ENCODE results near the gene CFAP221.

Gene CFAP221

GRCh38 chr2:119545754-119546446, 1.7 kb downstream of the CFAP221 start:
- no peak for TF ChIP-seq CTCF (IDR thresholded peaks at IDR 0.05; ENCODE audit: insufficient read depth, low read depth, low read length, missing control alignments)
- DNase-seq (ENCODE audit: low read depth), result no peak
- no peak overlapping the region for H3K4me3 ChIP-seq (ENCODE audit: low read depth, low read length)

GRCh38 chr2:119546447-119546767, 2.2 kb downstream of the CFAP221 start:
- TF ChIP-seq CTCF (IDR thresholded peaks at IDR 0.05; ENCODE audit: insufficient read depth, low read depth, low read length, missing control alignments), result no peak
- H3K4me3 ChIP-seq (ENCODE audit: low read depth, low read length), result no peak overlapping the region
- no peak for DNase-seq (ENCODE audit: low read depth)

- no peak for TF ChIP-seq CTCF (IDR thresholded peaks at IDR 0.05; ENCODE audit: insufficient read depth, low read depth, low read length, missing control alignments)
- no peak for DNase-seq (ENCODE audit: low read depth)
- no peak overlapping the region for H3K4me3 ChIP-seq (ENCODE audit: low read depth, low read length)
Observed at GRCh38 chr2:119548516-119549120, 4.4 kb downstream of the CFAP221 start.

- TF ChIP-seq CTCF (IDR thresholded peaks at IDR 0.05; ENCODE audit: insufficient read depth, low read depth, low read length, missing control alignments), result no peak
- no peak for DNase-seq (ENCODE audit: low read depth)
- no peak overlapping the region for H3K4me3 ChIP-seq (ENCODE audit: low read depth, low read length)
Observed at GRCh38 chr2:119549241-119549640, 5.0 kb downstream of the CFAP221 start.

- no peak for TF ChIP-seq CTCF (IDR thresholded peaks at IDR 0.05; ENCODE audit: insufficient read depth, low read depth, low read length, missing control alignments)
- no peak overlapping the region for H3K4me3 ChIP-seq (ENCODE audit: low read depth, low read length)
- no peak for DNase-seq (ENCODE audit: low read depth)
Observed at GRCh38 chr2:119550346-119550745, 6.1 kb downstream of the CFAP221 start.

- H3K4me3 ChIP-seq (ENCODE audit: low read depth, low read length), result no peak overlapping the region
- no peak for DNase-seq (ENCODE audit: low read depth)
- TF ChIP-seq CTCF (IDR thresholded peaks at IDR 0.05; ENCODE audit: insufficient read depth, low read depth, low read length, missing control alignments), result no peak
Observed at GRCh38 chr2:119550856-119551255, 6.6 kb downstream of the CFAP221 start.

- no peak overlapping the region for H3K4me3 ChIP-seq (ENCODE audit: low read depth, low read length)
- TF ChIP-seq CTCF (IDR thresholded peaks at IDR 0.05; ENCODE audit: insufficient read depth, low read depth, low read length, missing control alignments), result no peak
- DNase-seq (ENCODE audit: low read depth), result no peak
Observed at GRCh38 chr2:119552902-119553301, 8.7 kb downstream of the CFAP221 start.

Data from GM12865 (cell line).